ENCODE data around the gene KAZN. TPM values are rescaled to one million over a fixed set of nuclear protein-coding genes. Genes with fewer than 3 reads are reported as not detected.

The KAZN gene
- total RNA-seq, 1 donor from 2014 or later, result 1.1 TPM

DNA sequence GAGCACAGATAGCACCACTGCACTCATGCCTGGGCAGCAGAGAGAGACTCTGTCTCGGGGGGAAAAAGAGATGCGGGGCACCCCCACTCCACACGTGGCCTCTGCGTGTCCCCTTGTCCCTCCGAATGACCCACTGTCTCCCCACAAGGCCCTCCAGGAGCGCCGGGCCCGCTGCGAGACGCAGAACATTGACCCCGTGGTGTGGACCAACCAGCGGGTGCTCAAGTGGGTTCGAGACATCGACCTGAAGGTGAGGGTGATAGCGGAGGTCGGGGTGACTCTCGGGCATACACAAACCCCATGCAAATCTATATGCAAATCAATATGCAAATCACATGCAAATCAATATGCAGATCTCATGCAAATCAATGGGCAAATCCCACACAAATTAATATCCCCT, 504.7 kb downstream of the KAZN start:
- intact Hi-C loops (cut with micrococcal nuclease), result loop anchor here (10.0 kb wide), 1 partner anchor 188 kb away; no protein-coding TSS in a partner anchor
- H3K4me1 Mint-ChIP-seq, result peaks cover 5% of the 10 kb centered on the region
- no peak overlapping the region for H3K27ac Mint-ChIP-seq
- no peak overlapping the region for H3K4me3 Mint-ChIP-seq
- DNase-seq, result no peak
- no peaks in the 10 kb centered on the region for H3K36me3 Mint-ChIP-seq (ENCODE audit: low read depth)
- H3K27me3 Mint-ChIP-seq, result peaks cover 33% of the 10 kb centered on the region
- H3K9me3 Mint-ChIP-seq, result peaks cover 6% of the 10 kb centered on the region

- DNase-seq, result no peak
- Mint-ChIP-seq H3K4me1 (peaks cover 5% of the 10 kb centered on the region), H3K27ac (no peak overlapping the region), H3K9me3 (peaks cover 6% of the 10 kb centered on the region), H3K4me3 (no peak overlapping the region), H3K27me3 (peaks cover 35% of the 10 kb centered on the region), H3K36me3 (ENCODE audit: low read depth) (no peaks in the 10 kb centered on the region)
- intact Hi-C loops (cut with micrococcal nuclease), result loop anchor here (10.0 kb wide), 1 partner anchor 189 kb away; no protein-coding TSS in a partner anchor
These were observed 505.4 kb downstream of the KAZN start for GRCh38 chr1:15103906-15104305.

GRCh38 chr1:15104768-15105167, 506.3 kb downstream of the KAZN start:
- H3K4me1 Mint-ChIP-seq, result peaks cover 5% of the 10 kb centered on the region
- H3K9me3 Mint-ChIP-seq, result peaks cover 6% of the 10 kb centered on the region
- no peak for DNase-seq
- intact Hi-C loops (cut with micrococcal nuclease), result loop anchor here (10.0 kb wide), 1 partner anchor 190 kb away; no protein-coding TSS in a partner anchor
- no peak overlapping the region for H3K27ac Mint-ChIP-seq
- H3K4me3 Mint-ChIP-seq, result no peak overlapping the region
- no peaks in the 10 kb centered on the region for H3K36me3 Mint-ChIP-seq (ENCODE audit: low read depth)
- peaks cover 31% of the 10 kb centered on the region for H3K27me3 Mint-ChIP-seq

DNA sequence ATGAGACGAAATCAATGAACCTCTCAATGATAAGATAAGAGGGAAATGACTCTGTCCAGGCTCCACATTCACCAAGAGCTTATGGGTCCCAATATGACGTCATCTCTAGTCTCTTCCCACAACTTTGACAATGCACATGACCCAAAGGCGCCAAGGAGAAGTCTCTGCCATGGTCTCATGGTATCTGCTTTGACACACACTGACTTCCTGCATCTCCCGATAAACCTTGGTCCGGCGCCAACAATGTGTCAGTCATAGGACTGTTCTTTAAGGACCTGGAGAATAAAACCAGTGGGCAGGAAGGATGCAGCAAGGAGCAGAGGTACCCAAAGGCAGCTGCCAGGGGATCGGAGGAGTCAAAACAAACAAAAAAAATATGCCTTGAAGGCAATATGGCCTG, 508.1 kb downstream of the KAZN start:
- Mint-ChIP-seq H3K9me3 (peaks cover 6% of the 10 kb centered on the region), H3K4me1 (no peaks in the 10 kb centered on the region), H3K36me3 (ENCODE audit: low read depth) (no peaks in the 10 kb centered on the region), H3K4me3 (no peak overlapping the region), H3K27me3 (peaks cover 21% of the 10 kb centered on the region), H3K27ac (no peak overlapping the region)
- DNase-seq, result no peak
- intact Hi-C loops (cut with micrococcal nuclease), result loop anchor here (10.0 kb wide), 1 partner anchor 192 kb away; no protein-coding TSS in a partner anchor

GRCh38 chr1:15107058-15107687, 508.7 kb downstream of the KAZN start:
- intact Hi-C loops (cut with micrococcal nuclease), result loop anchor here (10.0 kb wide), 1 partner anchor 192 kb away; no protein-coding TSS in a partner anchor
- H3K27me3 Mint-ChIP-seq, result peaks cover 18% of the 10 kb centered on the region
- peaks cover 6% of the 10 kb centered on the region for H3K9me3 Mint-ChIP-seq
- no peak for DNase-seq
- H3K4me1 Mint-ChIP-seq, result peaks cover 3% of the 10 kb centered on the region
- H3K4me3 Mint-ChIP-seq, result no peak overlapping the region
- H3K36me3 Mint-ChIP-seq (ENCODE audit: low read depth), result no peaks in the 10 kb centered on the region
- no peak overlapping the region for H3K27ac Mint-ChIP-seq

- Mint-ChIP-seq H3K4me3 (no peak overlapping the region), H3K9me3 (peaks cover 6% of the 10 kb centered on the region), H3K4me1 (peaks cover 5% of the 10 kb centered on the region), H3K27ac (no peak overlapping the region), H3K27me3 (peaks cover 18% of the 10 kb centered on the region), H3K36me3 (ENCODE audit: low read depth) (no peaks in the 10 kb centered on the region)
- intact Hi-C loops (cut with micrococcal nuclease), result loop anchor here (10.0 kb wide), 1 partner anchor 193 kb away; no protein-coding TSS in a partner anchor
- DNase-seq, result no peak
These were observed 509.4 kb downstream of the KAZN start for GRCh38 chr1:15107911-15108310.

DNA sequence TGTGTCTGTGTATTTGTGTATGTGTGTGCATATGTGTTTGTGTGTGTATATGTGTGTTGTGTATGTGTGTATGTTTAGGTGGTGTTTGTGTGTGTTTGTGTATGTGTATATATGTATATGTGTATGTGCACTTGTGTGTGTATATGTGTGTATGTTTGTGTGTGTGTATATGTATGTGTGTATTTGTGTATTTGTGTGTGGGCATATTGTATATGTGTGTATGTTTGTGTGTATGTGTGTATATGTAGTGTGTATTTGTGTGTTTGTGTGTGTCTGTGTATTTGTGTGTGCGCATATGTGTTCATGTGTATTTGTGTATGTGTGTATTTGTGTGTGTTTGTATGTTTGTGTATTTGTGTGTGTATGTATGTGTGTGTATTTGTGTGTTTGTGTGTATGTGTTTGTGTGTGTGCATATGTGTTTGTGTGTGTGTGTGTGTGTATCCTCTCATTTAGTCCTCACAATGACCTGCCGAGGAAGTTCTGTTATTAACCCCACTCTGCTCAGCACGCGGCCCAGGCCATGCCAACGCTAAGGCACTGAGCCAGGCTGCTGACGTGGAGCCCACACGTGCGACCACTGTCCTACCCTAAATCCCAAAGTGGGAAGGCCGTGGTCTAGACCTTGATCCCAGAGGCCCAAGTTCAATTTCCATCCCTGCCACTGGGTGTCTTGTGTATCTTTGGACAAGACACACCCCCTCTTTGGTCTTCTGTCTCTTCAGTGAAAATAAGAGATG, 511.8 kb downstream of the KAZN start:
- H3K4me1 Mint-ChIP-seq, result peaks cover 5% of the 10 kb centered on the region
- intact Hi-C loops (cut with micrococcal nuclease), result loop anchor here (5.0 kb wide), 1 partner anchor 122 kb away; no protein-coding TSS in a partner anchor

GRCh38 chr1:15110867-15111230, 512.4 kb downstream of the KAZN start:
- Mint-ChIP-seq H3K36me3 (ENCODE audit: low read depth) (no peaks in the 10 kb centered on the region), H3K9me3 (no peaks in the 10 kb centered on the region), H3K27me3 (peaks cover 12% of the 10 kb centered on the region), H3K4me3 (no peak overlapping the region), H3K4me1 (peaks cover 5% of the 10 kb centered on the region), H3K27ac (no peak overlapping the region)
- DNase-seq, result no peak
- intact Hi-C loops (cut with micrococcal nuclease), result loop anchor here (5.0 kb wide), 1 partner anchor 121 kb away; no protein-coding TSS in a partner anchor

More for the DNA sequence above, 511.8 kb downstream of the KAZN start:
- no peak for DNase-seq
- H3K9me3 Mint-ChIP-seq, result no peaks in the 10 kb centered on the region
- H3K27ac Mint-ChIP-seq, result no peak overlapping the region
- no peaks in the 10 kb centered on the region for H3K36me3 Mint-ChIP-seq (ENCODE audit: low read depth)
- peaks cover 14% of the 10 kb centered on the region for H3K27me3 Mint-ChIP-seq
- no peak overlapping the region for H3K4me3 Mint-ChIP-seq

DNA sequence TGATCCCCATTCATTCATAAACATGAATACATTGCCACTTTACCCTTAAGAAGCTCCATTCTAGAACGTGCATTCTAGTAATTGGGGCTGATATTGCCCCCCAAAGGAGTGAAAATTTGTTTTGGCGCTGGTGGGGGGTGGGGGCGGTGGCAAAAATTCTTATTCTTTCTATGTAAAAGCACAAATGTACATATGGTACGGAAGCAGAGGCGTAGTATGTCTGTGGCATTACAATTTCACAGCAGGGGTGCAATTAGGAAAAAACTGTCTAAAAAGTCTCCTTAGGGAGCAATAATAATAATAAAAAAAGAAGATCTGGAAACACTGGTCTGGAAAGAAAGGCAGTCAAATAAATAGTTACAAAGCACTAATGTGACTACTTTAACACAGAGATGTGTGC, 514.7 kb downstream of the KAZN start:
- H3K27me3 Mint-ChIP-seq, result peaks cover 4% of the 10 kb centered on the region
- peaks cover 5% of the 10 kb centered on the region for H3K4me1 Mint-ChIP-seq
- DNase-seq, result no peak
- H3K36me3 Mint-ChIP-seq (ENCODE audit: low read depth), result no peaks in the 10 kb centered on the region
- intact Hi-C loops (cut with micrococcal nuclease), result loop anchor here (5.0 kb wide), 1 partner anchor 119 kb away; no protein-coding TSS in a partner anchor
- no peak overlapping the region for H3K4me3 Mint-ChIP-seq
- H3K27ac Mint-ChIP-seq, result no peak overlapping the region
- H3K9me3 Mint-ChIP-seq, result no peaks in the 10 kb centered on the region

- intact Hi-C loops (cut with micrococcal nuclease), result loop anchor here (5.0 kb wide), 1 partner anchor 117 kb away; no protein-coding TSS in a partner anchor
- Mint-ChIP-seq H3K9me3 (no peaks in the 10 kb centered on the region), H3K27me3 (peaks cover 2% of the 10 kb centered on the region), H3K27ac (no peak overlapping the region), H3K4me1 (peaks cover 5% of the 10 kb centered on the region), H3K36me3 (ENCODE audit: low read depth) (no peaks in the 10 kb centered on the region), H3K4me3 (no peak overlapping the region)
- no peak for DNase-seq
These were observed 516.4 kb downstream of the KAZN start for GRCh38 chr1:15114884-15115283.

DNA sequence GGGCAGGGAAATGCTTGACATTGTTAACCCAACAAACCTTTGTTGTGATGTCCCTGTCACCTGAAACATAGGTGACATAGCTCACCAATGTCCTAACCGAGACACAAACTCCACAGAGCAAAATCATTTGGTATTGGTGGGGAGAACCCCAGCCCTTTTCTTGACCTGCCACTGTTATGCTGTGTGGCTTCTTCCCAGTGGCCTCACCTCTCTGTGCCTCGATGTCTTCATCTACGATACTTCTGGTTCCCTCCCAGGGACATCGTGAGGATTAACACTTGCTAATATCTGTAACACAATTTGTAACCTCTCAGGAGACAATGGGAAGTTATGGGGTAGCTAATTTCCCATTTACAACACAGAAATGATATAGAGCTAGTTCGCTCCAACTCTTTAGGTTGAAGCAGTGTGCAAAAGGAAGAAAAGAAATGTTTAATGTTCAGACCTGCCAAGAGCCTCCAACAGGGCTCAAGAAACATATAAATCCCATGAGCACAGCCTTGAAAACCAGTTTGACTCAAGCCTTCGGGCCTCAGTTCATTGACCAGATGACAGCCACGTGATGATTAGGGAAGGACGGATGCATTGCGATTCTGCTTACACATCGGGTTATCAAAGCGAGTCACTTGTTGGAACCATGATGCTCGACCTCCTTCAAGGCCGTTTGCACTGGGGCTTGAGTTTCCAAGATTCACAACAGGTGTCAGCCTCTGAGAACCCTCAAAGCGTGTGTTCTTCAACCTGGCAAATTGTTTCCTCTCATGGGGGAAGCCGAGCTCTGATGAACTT, 517.3 kb downstream of the KAZN start:
- intact Hi-C loops (cut with micrococcal nuclease), result no loop called here
- Mint-ChIP-seq H3K27me3 (peaks cover 2% of the 10 kb centered on the region), H3K4me1 (peaks cover 5% of the 10 kb centered on the region), H3K4me3 (no peak overlapping the region), H3K36me3 (ENCODE audit: low read depth) (no peaks in the 10 kb centered on the region), H3K27ac (no peak overlapping the region), H3K9me3 (no peaks in the 10 kb centered on the region)
- DNase-seq, result no peak

DNA sequence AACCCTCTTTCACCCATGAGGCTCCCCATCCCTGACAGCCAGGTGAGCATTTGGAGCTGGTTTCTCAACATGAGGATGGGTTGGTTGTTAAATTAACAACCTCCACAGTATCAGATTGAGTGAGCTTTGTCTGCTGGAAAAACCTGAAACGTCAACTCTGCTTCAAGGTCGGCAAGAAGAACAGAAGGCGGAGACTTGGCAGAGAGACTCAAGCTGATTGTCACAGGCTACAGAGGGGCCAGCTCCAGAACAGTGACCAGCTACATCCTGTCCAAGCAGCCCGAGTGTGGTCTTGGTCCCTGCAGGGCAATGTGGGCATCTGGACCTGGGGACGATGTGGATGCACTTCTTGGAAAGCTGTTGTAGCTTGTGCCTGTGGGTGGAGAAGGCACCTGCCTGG, 518.5 kb downstream of the KAZN start:
- DNase-seq, result no peak
- Mint-ChIP-seq H3K27me3 (peaks cover 2% of the 10 kb centered on the region), H3K9me3 (no peaks in the 10 kb centered on the region), H3K36me3 (ENCODE audit: low read depth) (no peaks in the 10 kb centered on the region), H3K27ac (no peak overlapping the region), H3K4me3 (no peak overlapping the region), H3K4me1 (peaks cover 4% of the 10 kb centered on the region)
- intact Hi-C loops (cut with micrococcal nuclease), result no loop called here

GRCh38 chr1:15117671-15118325, 519.3 kb downstream of the KAZN start:
- no peak for DNase-seq
- H3K4me3 Mint-ChIP-seq, result no peak overlapping the region
- no peaks in the 10 kb centered on the region for H3K9me3 Mint-ChIP-seq
- no peaks in the 10 kb centered on the region for H3K36me3 Mint-ChIP-seq (ENCODE audit: low read depth)
- H3K27me3 Mint-ChIP-seq, result peaks cover 2% of the 10 kb centered on the region
- intact Hi-C loops (cut with micrococcal nuclease), result no loop called here
- H3K4me1 Mint-ChIP-seq, result no peaks in the 10 kb centered on the region
- H3K27ac Mint-ChIP-seq, result no peak overlapping the region

Data from activated CD4-positive, alpha-beta T cell treated with anti-CD3 and anti-CD28 coated beads, Interleukin-2, amount 10 ng/mL, durations not matched to agents 24 days and 14 days (primary cell).